Measurements from ENCODE around the gene OR4F16. TPM values are rescaled to one million over a fixed set of nuclear protein-coding genes. Genes with fewer than 3 reads are reported as not detected.

Gene OR4F16
- 0.32 TPM in 1 of 2 replicates, not detected in the other for total RNA-seq

GRCh38 chr1:686554-686953 lies at the start of gene OR4F16:
OR4F16 (minus strand) TSS chr1:686654; CDS start chr1:686654, 0 bp downstream.

Other genes starting within 250 kb of the OR4F16 start
- 0.32 TPM in 1 of 2 replicates, not detected in the other for gene OR4F29, start 235.0 kb downstream of the OR4F16 start, total RNA-seq
- 1.1 and 1.8 TPM in 2 replicates for gene SAMD11, start 237.3 kb upstream of the OR4F16 start, total RNA-seq